PFSK-1 (cell line): ENCODE results near the gene NHLRC4.

Experiments
- POLR2AphosphoS5 ChIP-seq: IDR thresholded peaks from 2 replicates; pipeline ENCODE4 v1.6.1; 2012; ENCODE audit warnings: low read depth, mild to moderate bottlenecking, control low read depth, low read length, moderate library complexity
- SIN3A ChIP-seq: IDR thresholded peaks from 2 replicates; pipeline ENCODE4 v1.6.1; 2012; ENCODE audit warnings: mild to moderate bottlenecking, low read length, moderate library complexity, borderline replicate concordance; ENCODE audit not compliant: insufficient read depth

DNA sequence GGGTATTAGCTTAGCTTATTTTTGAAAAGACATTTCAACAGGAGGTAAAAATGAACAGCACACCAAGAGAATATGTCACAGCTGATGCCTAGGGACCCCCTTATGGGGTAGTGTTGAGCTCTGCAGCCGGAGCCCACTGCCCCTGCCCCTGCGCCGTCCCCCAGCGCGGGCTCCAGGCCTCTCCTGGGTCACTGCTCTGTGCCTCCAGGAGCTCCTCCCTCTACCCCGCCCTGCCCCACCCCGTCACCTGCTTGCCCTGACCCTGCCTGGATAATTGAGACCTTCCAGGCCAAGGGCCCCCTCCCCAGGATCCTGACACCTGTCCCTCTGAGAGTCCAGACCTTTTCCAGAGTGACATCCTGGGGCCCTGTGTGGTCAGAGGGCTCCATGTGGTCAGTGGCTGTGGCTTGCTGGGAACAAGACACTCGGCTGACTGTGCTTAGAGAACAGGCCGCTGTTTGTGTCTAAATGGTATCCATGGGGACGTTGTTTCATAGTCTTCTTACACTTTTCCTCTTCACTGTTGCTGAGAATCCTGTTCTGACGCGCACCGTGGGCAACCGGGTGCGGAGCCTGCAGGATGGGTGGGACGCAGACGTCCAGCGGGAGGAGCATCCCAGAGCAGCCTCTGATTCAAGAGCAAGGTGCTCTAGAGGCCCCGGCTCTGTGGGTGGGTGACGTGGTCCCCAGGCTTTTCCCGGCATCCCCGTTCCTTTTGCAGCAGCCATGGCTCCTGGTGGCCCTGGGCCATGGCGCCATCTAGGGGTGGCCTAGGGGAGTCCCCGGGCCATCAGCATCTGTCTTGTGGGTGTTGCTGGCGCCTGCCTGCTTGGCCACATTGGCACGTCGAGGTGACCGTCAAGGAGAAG, 43.9 kb downstream of the NHLRC4 start:
- TF ChIP-seq POLR2AphosphoS5 (no peak), SIN3A (no peak)
